ENCODE measurements around the gene LGI4. TPM values are rescaled to one million over a fixed set of nuclear protein-coding genes. Genes with fewer than 3 reads are reported as not detected.

The LGI4 gene
- total RNA-seq, 1 experiment from 2014 or later = 0.32 TPM

DNA sequence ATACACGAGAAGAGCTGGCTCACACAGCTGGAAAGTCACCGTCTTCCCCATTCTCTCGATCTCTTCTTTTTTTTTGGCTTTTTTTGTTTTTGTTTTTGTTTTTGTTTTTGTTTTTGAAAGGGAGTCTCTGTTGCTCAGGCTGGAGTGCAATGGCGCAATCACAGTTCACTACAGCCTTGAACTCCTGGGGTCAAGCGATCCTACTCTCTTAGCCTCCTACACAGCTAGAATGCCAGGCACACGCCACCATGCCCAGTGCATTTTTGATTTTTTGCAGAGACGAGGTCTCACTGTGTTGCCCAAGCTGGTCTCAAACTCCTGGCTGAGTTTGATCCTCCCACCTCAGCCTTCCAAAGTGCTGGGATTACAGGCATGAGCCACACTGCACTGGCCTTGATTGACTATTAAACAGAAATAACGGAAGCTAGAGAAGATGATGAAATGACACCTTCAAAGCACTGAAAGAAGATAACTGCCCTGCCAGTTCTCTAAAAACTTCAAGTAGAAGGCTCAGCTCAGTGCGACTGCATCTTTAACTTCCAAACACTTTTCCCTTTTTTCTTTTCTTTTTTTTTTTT is 15.2 kb downstream of the LGI4 start:
- Histone ChIP-seq H3K4me1 (ENCODE audit: control insufficient read depth in 1 of 2, insufficient read depth in 2 of 2, low read length in 2 of 2) (peaks cover 30 to 55% of the 10 kb centered on the region in 2 experiments), H2AFZ (ENCODE audit: low read depth, low read length, poor library complexity, severe bottlenecking) (no peak overlapping the region), H4K20me1 (ENCODE audit: insufficient read depth) (no peaks in the 10 kb centered on the region), H3K27me3 (ENCODE audit: insufficient read depth, low read length) (no peaks in the 10 kb centered on the region), H3K4me2 (ENCODE audit: low read length) (no peak overlapping the region), H3K27ac (ENCODE audit: low read depth, low read length) (no peak overlapping the region), H3K4me3 (replicated peaks in 1 of 2; ENCODE audit: low read depth in 1 of 2, low read length in 2 of 2) (no peak overlapping the region), H3K36me3 (ENCODE audit: control insufficient read depth in 1 of 2, insufficient read depth in 2 of 2, low read length in 2 of 2) (no peaks in the 10 kb centered on the region), H3K79me2 (ENCODE audit: insufficient read depth, low read length) (no peaks in the 10 kb centered on the region), H3K9me3 (ENCODE audit: control insufficient read depth in 1 of 2, insufficient read depth in 1 of 2, low read depth in 1 of 2, low read length in 2 of 2) (no peaks in the 10 kb centered on the region), H3K9ac (ENCODE audit: low read length) (no peak overlapping the region), H3K9me2 (ENCODE audit: insufficient read depth) (no peaks in the 10 kb centered on the region)
- ChIA-PET RAD21 (ENCODE audit: low non-redundant PET in 1 of 2, low total read pairs in 2 of 2, uncharacterized antibody in 2 of 2, unreplicated experiment in 2 of 2) (no interaction called here), CTCF (interaction anchor here (1.5 kb wide), 1 partner anchor 9 kb away, joined by 4 read pairs; no protein-coding TSS in a partner anchor), POLR2A (no interaction called here)
- no peak for ATAC-seq
- BruUV-seq (replicated peaks) = no TSS peak
- no peak for DNase-seq (ENCODE audit: low read depth, low spot score)
- TF ChIP-seq ZFX (IDR thresholded peaks at IDR 0.05) (no peak), SRF (IDR thresholded peaks at IDR 0.05; ENCODE audit: low read depth) (no peak), SP1 (IDR thresholded peaks at IDR 0.05; ENCODE audit: low read depth) (no peak), SIN3A (IDR thresholded peaks at IDR 0.05; ENCODE audit: low read depth) (no peak), EGR1 (IDR thresholded peaks at IDR 0.05; ENCODE audit: low read depth) (no peak), CEBPB (IDR thresholded peaks at IDR 0.05; ENCODE audit: low read depth) (no peak), JUND (IDR thresholded peaks at IDR 0.05) (no peak), RAD21 (IDR thresholded peaks at IDR 0.05; ENCODE audit: low read depth) (no peak), EZH2 (IDR thresholded peaks at IDR 0.05) (no peak), FOSL1 (IDR thresholded peaks at IDR 0.05; ENCODE audit: low read depth) (no peak), YY1 (IDR thresholded peaks at IDR 0.05; ENCODE audit: extremely low read depth, insufficient replicate concordance, low read depth, low read length) (no peak)
- TF ChIP-seq, protein P1, sequence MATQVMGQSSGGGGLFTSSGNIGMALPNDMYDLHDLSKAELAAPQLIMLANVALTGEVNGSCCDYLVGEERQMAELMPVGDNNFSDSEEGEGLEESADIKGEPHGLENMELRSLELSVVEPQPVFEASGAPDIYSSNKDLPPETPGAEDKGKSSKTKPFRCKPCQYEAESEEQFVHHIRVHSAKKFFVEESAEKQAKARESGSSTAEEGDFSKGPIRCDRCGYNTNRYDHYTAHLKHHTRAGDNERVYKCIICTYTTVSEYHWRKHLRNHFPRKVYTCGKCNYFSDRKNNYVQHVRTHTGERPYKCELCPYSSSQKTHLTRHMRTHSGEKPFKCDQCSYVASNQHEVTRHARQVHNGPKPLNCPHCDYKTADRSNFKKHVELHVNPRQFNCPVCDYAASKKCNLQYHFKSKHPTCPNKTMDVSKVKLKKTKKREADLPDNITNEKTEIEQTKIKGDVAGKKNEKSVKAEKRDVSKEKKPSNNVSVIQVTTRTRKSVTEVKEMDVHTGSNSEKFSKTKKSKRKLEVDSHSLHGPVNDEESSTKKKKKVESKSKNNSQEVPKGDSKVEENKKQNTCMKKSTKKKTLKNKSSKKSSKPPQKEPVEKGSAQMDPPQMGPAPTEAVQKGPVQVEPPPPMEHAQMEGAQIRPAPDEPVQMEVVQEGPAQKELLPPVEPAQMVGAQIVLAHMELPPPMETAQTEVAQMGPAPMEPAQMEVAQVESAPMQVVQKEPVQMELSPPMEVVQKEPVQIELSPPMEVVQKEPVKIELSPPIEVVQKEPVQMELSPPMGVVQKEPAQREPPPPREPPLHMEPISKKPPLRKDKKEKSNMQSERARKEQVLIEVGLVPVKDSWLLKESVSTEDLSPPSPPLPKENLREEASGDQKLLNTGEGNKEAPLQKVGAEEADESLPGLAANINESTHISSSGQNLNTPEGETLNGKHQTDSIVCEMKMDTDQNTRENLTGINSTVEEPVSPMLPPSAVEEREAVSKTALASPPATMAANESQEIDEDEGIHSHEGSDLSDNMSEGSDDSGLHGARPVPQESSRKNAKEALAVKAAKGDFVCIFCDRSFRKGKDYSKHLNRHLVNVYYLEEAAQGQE (IDR thresholded peaks at IDR 0.05; ENCODE audit: low read depth) = no peak
- TF ChIP-seq, protein P2, sequence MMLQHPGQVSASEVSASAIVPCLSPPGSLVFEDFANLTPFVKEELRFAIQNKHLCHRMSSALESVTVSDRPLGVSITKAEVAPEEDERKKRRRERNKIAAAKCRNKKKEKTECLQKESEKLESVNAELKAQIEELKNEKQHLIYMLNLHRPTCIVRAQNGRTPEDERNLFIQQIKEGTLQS (IDR thresholded peaks at IDR 0.05) = no peak
- intact Hi-C loops (cut with micrococcal nuclease) = no loop called here
